Cardiac fibroblast (primary cell): ENCODE data around the gene WWTR1.

Source experiments
- DNase-seq, 2 donors: peaks; one replicate each; pipeline versions ENCODE4 v3.0.0 to v3.0.0-alpha.2; 2010; ENCODE audit warnings: low read depth in 2 of 2
- H3K4me3 ChIP-seq, 2 donors: replicated peaks in 1 of 2; 1 replicate in 1 of 2; 2 replicates in 1 of 2; pipeline ENCODE4 v1.5.1; 2011; ENCODE audit warnings: low read depth in 2 of 2, low read length in 2 of 2, mild to moderate bottlenecking in 2 of 2, moderate library complexity in 1 of 2
- TF ChIP-seq, protein P1 (sequence below): IDR thresholded peaks from one replicate; pipeline ENCODE4 v1.5.1; 2011; ENCODE audit warnings: low read depth, mild to moderate bottlenecking, low read length, inconsistent platforms

The WWTR1 gene

GRCh38 chr3:149534082-149534481 is 123.7 kb downstream of the WWTR1 start:
- TF ChIP-seq, protein P1, sequence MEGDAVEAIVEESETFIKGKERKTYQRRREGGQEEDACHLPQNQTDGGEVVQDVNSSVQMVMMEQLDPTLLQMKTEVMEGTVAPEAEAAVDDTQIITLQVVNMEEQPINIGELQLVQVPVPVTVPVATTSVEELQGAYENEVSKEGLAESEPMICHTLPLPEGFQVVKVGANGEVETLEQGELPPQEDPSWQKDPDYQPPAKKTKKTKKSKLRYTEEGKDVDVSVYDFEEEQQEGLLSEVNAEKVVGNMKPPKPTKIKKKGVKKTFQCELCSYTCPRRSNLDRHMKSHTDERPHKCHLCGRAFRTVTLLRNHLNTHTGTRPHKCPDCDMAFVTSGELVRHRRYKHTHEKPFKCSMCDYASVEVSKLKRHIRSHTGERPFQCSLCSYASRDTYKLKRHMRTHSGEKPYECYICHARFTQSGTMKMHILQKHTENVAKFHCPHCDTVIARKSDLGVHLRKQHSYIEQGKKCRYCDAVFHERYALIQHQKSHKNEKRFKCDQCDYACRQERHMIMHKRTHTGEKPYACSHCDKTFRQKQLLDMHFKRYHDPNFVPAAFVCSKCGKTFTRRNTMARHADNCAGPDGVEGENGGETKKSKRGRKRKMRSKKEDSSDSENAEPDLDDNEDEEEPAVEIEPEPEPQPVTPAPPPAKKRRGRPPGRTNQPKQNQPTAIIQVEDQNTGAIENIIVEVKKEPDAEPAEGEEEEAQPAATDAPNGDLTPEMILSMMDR = no peak
- H3K4me3 ChIP-seq = no peak overlapping the region
- no peak for DNase-seq

- TF ChIP-seq, protein P1 = no peak
- no peak overlapping the region for H3K4me3 ChIP-seq
- DNase-seq = no peak
Observed at GRCh38 chr3:149532489-149533180, 125.2 kb downstream of the WWTR1 start.

DNA sequence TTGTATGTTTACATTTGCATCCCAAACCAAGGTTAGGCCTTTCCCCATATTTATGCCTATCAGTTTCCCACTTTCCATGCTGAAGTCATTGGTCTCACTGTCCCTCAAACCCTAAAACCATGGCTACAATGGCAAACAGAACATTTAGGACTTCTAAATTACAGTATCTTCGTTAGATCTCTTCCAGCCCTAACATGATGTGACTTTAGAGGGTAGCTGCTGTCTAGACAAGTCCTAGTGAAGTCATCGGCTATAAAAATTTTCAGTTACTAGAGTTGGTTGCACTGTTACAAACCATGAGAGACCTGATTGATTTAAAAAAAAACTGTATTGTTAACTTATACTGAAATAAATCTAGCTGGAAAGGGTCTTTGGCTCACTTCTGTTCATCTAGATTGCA is 128.7 kb downstream of the WWTR1 start:
- no peak overlapping the region for H3K4me3 ChIP-seq
- no peak for DNase-seq
- TF ChIP-seq, protein P1 = no peak

GRCh38 chr3:149528340-149528650 is 129.5 kb downstream of the WWTR1 start:
- TF ChIP-seq, protein P1 = no peak
- no peak for DNase-seq

DNA sequence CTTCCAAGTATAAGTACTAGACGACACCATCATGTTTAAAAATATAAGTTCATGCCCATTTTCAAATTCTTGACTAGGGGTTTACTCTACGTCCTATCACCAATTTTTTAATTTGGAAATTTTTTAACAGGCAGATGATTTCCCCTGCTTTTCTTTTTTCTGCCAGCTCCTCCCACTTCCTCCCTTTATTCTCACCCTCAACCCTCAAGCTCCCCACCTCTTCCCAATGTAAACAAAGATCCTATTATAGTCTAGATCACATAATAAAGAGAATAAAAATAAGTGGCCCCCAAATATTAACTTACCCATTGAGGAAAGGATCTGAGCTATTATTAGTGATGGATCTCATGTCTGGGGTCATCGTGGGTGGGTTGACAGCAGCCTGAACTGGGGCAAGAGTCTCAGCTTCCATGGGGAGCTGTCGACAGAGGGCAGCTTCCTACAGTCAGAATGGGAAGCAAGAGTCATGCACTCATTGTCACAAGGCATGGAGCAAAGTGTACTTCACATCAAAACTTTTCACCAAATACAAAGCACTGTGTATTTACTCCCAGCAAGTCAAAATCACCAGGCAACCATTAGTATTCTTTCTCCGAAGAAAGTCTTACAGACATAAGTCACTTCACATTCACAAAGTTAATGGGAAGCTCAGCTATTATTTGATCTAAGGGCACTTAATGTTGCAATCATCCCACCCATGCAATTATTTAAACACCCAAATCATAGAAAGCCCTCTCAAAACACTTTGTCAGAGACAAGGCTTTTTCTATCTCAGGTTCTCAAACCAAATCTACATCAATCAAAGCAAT is 130.1 kb downstream of the WWTR1 start:
- DNase-seq = peak; percentile 55 to 63
- TF ChIP-seq, protein P1 = peak; percentile 34

More at GRCh38 chr3:149528340-149528650, 129.5 kb downstream of the WWTR1 start:
- H3K4me3 ChIP-seq = no peak overlapping the region

GRCh38 chr3:149523512-149524299 is 134.1 kb downstream of the WWTR1 start:
- DNase-seq = no peak
- TF ChIP-seq, protein P1 = no peak
- H3K4me3 ChIP-seq = no peak overlapping the region

More for the DNA sequence above, 130.1 kb downstream of the WWTR1 start:
- H3K4me3 ChIP-seq = no peak overlapping the region
